Kasumi-1 (cell line): ENCODE results near the gene CYP4F3.
A peak's percentile ranks its signal among the peaks of the same experiment; 100 is the strongest.
"Not testable (repeated sequence)": the region's sequence is repeated elsewhere in the genome, so short reads cannot be mapped to it uniquely, and the experiment has no call there.

Experiments
- DNase-seq, 2 experiments: peaks; one replicate each; lab custom pipeline; 2025; lab: John Stamatoyannopoulos, UW

Gene CYP4F3

GRCh38 chr19:15669891-15670290, 29.2 kb downstream of the CYP4F3 start:
- DNase-seq = no peak

- DNase-seq = no peak
Observed at GRCh38 chr19:15671237-15671821, 30.6 kb downstream of the CYP4F3 start.

- DNase-seq = no peak
Observed at GRCh38 chr19:15671891-15672579, 31.3 kb downstream of the CYP4F3 start.

GRCh38 chr19:15672580-15673175, 32.0 kb downstream of the CYP4F3 start, which contains the start of gene CYP4F12:
Gene CYP4F12 (plus strand): TSS chr19:15673087. CDS start chr19:15673530, 443 bp downstream.
- DNase-seq = no peak

- DNase-seq = no peak
Observed at GRCh38 chr19:15673176-15673654, 32.5 kb downstream of the CYP4F3 start.

- DNase-seq = no peak
Observed at GRCh38 chr19:15675560-15675959, 34.9 kb downstream of the CYP4F3 start.

- no peak for DNase-seq
Observed at GRCh38 chr19:15679089-15679488, 38.4 kb downstream of the CYP4F3 start.

- not testable (repeated sequence) for DNase-seq
Observed at GRCh38 chr19:15679865-15680264, 39.2 kb downstream of the CYP4F3 start.

- DNase-seq = no peak
Observed at GRCh38 chr19:15680478-15681322, 40.0 kb downstream of the CYP4F3 start.

GRCh38 chr19:15683411-15683810, 42.7 kb downstream of the CYP4F3 start:
- DNase-seq = no peak

- no peak for DNase-seq
Observed at GRCh38 chr19:15684828-15685227, 44.1 kb downstream of the CYP4F3 start.

- no peak for DNase-seq
Observed at GRCh38 chr19:15696654-15697194, 56.0 kb downstream of the CYP4F3 start.

- DNase-seq = no peak
Observed at GRCh38 chr19:15701757-15702533, 61.2 kb downstream of the CYP4F3 start.

GRCh38 chr19:15702534-15702930, 61.8 kb downstream of the CYP4F3 start:
- peak; percentile 91 to 92 for DNase-seq
